ENCODE results near the gene DNASE1L2.
A peak's percentile ranks its signal among the peaks of the same experiment; 100 is the strongest.

Gene DNASE1L2

DNA sequence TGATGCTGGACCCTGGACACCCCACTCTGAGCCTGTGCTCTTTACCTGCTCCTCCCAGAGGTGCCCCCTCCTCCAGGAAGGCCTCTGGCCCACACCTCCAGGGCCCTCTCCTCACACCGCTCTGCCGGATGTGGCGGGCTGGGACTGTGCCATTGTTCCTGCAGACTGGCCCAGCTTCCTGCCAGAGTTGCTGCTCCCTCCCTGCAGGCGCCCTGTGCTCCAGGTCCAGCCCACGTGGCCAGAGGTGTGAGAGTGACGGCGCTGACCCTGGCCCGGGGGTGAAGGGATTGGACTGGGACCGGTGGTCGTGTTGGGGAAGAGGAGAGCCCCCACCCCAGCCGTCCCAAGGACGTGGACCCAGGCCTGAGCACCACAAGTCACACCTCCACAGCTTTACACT, 7.2 kb upstream of the DNASE1L2 start:
- no peak overlapping the region for H3K4me2 ChIP-seq (ENCODE audit: low read length)
- H3K4me1 ChIP-seq (ENCODE audit: control insufficient read depth, insufficient read depth, low read length), result peaks cover 40% of the 10 kb centered on the region
- H3K27me3 ChIP-seq (ENCODE audit: control insufficient read depth, insufficient read depth, low read length), result no peaks in the 10 kb centered on the region
- no peak overlapping the region for H3K4me3 ChIP-seq (ENCODE audit: low read length)
- no peak overlapping the region for H3K9ac ChIP-seq (ENCODE audit: low read depth, low read length)
- peaks cover 47% of the 10 kb centered on the region for H3K36me3 ChIP-seq (ENCODE audit: insufficient read depth, low read length)
- no peaks in the 10 kb centered on the region for H3K9me3 ChIP-seq (replicated peaks; ENCODE audit: low read length)

DNA sequence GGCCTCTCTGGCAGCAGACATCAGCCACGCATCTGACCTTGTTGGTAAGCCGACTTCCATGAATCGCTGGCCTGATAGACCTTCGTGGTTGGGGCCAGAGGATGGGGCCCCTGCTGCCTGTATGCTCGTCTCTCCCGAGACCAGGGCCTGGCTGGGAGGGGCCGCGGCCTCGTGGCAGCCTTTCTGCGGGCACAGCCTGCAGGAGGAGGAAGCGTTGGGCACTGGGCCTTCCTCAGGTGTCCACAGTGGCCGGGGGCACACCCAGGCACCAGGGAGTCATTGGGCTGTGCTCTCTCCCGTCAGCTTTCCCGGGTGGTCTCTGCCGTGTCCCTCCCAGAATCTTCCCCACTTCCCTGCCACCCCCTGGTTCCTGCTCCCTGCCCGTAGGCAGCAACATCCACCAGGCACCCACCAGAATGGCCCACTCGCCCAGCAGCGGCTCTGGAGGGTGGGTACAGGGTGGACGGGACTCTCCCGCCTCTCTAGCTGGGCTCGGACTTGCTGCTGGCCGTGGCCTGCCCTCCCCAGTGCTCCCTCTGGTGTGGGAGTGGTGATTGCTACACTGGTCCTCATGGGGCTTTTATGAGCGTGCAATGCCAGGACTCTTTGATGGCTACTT, 6.5 kb upstream of the DNASE1L2 start:
- peaks cover 51% of the 10 kb centered on the region for H3K36me3 ChIP-seq (ENCODE audit: insufficient read depth, low read length)
- H3K9me3 ChIP-seq (replicated peaks; ENCODE audit: low read length), result no peaks in the 10 kb centered on the region
- H3K4me3 ChIP-seq (ENCODE audit: low read length), result no peak overlapping the region
- peaks cover 33% of the 10 kb centered on the region for H3K4me1 ChIP-seq (ENCODE audit: control insufficient read depth, insufficient read depth, low read length)
- H3K4me2 ChIP-seq (ENCODE audit: low read length), result no peak overlapping the region
- H3K27me3 ChIP-seq (ENCODE audit: control insufficient read depth, insufficient read depth, low read length), result no peaks in the 10 kb centered on the region
- H3K9ac ChIP-seq (ENCODE audit: low read depth, low read length), result no peak overlapping the region

DNA sequence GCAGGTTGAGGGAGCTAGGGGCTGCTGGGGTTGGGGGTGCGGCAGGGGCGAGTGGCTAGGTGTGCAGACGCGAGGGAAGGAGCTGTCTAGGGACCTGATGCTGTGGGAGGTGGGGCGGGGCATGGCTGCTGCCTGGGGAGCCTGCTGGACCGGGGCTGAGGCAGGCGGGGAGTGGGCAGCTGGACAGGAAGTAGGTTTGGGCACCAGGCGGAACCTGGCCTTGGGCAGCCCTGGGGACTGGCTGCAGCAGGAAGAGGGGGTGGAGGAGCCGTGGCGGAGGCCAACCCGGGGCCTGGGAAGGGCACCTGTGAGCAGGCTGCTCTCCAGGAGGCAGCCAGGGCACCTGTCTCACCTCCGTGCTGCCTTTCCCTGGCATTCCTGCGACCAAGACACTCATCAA, 5.9 kb upstream of the DNASE1L2 start:
- Histone ChIP-seq H3K4me2 (ENCODE audit: low read length) (no peak overlapping the region), H3K36me3 (ENCODE audit: insufficient read depth, low read length) (peaks cover 58% of the 10 kb centered on the region), H3K4me1 (ENCODE audit: control insufficient read depth, insufficient read depth, low read length) (peaks cover 29% of the 10 kb centered on the region), H3K4me3 (ENCODE audit: low read length) (no peak overlapping the region), H3K9ac (ENCODE audit: low read depth, low read length) (peak overlapping the region; percentile 52), H3K27me3 (ENCODE audit: control insufficient read depth, insufficient read depth, low read length) (no peaks in the 10 kb centered on the region), H3K9me3 (replicated peaks; ENCODE audit: low read length) (no peaks in the 10 kb centered on the region)

DNA sequence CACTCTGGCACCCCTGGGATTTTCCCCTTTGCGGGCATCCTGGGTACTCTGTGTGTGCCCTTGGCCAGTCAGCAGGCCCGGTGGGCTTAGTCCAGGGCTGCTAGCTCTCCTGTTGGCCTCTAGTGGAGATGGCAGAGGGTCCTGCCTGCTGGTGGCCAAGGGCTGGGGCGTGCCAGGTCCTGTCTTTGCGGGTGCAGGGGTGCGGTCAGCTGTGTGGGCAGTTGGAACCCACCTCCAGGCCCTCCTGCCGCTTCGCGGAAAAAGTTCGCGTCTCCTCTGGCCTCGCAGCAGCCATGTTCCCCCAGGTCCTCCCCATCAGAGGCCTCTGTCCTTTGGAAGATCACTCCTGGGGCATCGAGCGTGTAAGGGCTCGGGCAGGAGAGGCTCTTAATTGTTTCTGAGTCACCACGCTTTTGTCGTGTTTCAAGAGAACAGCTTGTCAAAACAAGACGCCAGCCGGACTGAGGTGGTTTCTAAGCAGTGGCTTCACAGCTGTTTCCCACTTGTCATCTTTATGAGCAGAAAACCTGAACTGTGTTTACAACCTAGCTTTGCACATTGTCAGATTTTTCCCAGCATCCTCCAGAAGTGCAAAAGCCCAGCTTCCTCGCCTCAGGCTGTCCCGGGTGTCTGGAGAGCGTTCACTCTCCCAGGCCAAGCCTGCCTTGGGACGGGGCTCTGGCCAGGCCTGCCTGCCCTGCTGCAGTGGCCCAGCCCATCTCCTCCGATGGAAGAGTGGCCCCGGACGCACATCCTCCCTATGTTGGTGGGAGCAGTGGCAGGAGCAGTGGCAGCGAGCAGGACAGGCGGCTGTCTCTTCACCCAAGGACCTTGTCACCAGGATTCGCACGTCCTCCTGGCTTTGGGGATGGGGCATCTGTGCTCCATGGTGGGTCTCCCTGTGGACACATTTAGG, 5.0 kb upstream of the DNASE1L2 start:
- peaks cover 33% of the 10 kb centered on the region for H3K4me1 ChIP-seq (ENCODE audit: control insufficient read depth, insufficient read depth, low read length)
- H3K36me3 ChIP-seq (ENCODE audit: insufficient read depth, low read length), result peaks cover 65% of the 10 kb centered on the region
- no peak overlapping the region for H3K4me3 ChIP-seq (ENCODE audit: low read length)

DNA sequence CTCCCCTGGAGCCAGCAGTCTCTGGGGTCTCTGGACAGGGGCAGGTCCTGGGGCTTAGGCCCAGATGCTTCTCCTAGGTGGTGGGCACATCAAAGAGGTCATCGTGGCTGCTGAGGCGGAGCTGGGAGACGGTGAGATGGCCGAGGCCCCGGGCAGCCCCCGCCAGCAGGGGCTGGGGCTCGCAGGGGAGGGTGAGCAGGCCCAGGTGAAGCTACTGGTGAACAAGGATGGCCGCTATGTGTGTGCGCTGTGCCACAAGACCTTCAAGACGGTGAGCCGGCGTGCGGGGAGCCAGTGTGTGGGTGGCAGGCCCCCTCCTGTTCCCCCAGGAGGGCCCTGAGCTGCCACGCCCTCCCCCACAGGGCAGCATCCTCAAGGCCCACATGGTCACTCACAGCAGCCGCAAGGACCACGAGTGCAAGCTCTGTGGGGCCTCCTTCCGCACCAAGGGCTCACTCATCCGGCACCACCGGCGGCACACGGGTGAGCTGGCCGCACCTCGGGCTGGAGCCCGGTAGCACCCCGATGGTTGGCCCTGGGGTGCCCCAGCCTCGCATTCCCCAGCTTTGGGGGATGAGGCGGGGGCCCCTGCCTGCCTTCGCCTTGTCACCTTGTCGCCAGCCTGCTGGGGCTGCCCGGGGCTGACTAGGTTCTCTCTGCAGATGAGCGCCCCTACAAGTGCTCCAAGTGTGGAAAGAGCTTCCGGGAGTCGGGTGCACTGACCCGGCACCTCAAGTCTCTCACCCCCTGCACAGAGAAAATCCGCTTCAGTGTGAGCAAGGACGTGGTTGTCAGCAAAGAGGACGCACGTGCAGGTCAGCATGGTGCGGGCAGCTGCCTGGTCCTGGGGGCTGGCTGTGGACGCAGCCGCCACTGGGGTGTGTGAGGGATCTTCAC, 3.9 kb upstream of the DNASE1L2 start:
- H3K4me3 ChIP-seq (ENCODE audit: low read length), result no peak overlapping the region
- no peak overlapping the region for H3K9ac ChIP-seq (ENCODE audit: low read depth, low read length)
- no peak overlapping the region for H3K4me2 ChIP-seq (ENCODE audit: low read length)
- peaks cover 65% of the 10 kb centered on the region for H3K36me3 ChIP-seq (ENCODE audit: insufficient read depth, low read length)
- H3K9me3 ChIP-seq (replicated peaks; ENCODE audit: low read length), result no peaks in the 10 kb centered on the region
- peaks cover 35% of the 10 kb centered on the region for H3K4me1 ChIP-seq (ENCODE audit: control insufficient read depth, insufficient read depth, low read length)
- H3K27me3 ChIP-seq (ENCODE audit: control insufficient read depth, insufficient read depth, low read length), result no peaks in the 10 kb centered on the region

More for the DNA sequence above, 5.0 kb upstream of the DNASE1L2 start:
- peak overlapping the region; percentile 52 for H3K9ac ChIP-seq (ENCODE audit: low read depth, low read length)
- H3K9me3 ChIP-seq (replicated peaks; ENCODE audit: low read length), result no peaks in the 10 kb centered on the region
- H3K4me2 ChIP-seq (ENCODE audit: low read length), result no peak overlapping the region
- H3K27me3 ChIP-seq (ENCODE audit: control insufficient read depth, insufficient read depth, low read length), result no peaks in the 10 kb centered on the region

DNA sequence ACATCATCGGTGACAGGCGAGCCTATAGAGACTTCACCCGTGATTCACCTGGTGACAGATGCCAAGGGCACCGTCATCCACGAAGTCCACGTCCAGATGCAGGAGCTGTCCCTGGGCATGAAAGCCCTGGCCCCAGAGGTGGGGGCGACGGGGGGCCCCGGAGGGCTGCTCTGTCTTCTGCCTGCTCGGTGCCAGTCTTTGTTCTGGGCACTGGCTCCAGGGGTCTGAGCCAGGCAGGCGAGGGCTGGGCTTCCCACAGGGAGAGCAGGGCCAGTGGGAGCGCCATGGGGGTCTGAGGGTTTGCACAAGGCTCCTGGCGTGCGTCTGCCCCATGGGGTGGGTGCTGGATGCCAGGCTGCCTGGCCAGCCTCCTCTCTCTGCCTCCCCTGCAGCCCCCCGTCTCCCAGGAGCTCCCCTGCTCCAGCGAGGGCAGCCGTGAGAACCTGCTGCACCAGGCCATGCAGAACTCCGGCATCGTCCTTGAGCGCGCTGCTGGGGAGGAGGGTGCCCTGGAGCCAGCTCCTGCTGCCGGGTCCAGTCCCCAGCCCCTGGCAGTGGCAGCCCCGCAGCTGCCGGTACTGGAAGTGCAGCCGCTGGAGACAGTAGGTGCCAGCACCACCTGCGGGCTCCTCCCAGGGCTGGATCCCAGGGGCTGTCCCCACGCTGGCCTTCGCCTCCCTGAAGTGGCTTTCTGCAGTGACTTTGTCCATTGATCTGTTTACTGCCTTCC, 3.0 kb upstream of the DNASE1L2 start:
- Histone ChIP-seq H3K9me3 (replicated peaks; ENCODE audit: low read length) (no peaks in the 10 kb centered on the region), H3K36me3 (ENCODE audit: insufficient read depth, low read length) (peaks cover 65% of the 10 kb centered on the region), H3K4me3 (ENCODE audit: low read length) (no peak overlapping the region), H3K4me1 (ENCODE audit: control insufficient read depth, insufficient read depth, low read length) (peaks cover 35% of the 10 kb centered on the region), H3K4me2 (ENCODE audit: low read length) (no peak overlapping the region), H3K9ac (ENCODE audit: low read depth, low read length) (no peak overlapping the region), H3K27me3 (ENCODE audit: control insufficient read depth, insufficient read depth, low read length) (no peaks in the 10 kb centered on the region)

DNA sequence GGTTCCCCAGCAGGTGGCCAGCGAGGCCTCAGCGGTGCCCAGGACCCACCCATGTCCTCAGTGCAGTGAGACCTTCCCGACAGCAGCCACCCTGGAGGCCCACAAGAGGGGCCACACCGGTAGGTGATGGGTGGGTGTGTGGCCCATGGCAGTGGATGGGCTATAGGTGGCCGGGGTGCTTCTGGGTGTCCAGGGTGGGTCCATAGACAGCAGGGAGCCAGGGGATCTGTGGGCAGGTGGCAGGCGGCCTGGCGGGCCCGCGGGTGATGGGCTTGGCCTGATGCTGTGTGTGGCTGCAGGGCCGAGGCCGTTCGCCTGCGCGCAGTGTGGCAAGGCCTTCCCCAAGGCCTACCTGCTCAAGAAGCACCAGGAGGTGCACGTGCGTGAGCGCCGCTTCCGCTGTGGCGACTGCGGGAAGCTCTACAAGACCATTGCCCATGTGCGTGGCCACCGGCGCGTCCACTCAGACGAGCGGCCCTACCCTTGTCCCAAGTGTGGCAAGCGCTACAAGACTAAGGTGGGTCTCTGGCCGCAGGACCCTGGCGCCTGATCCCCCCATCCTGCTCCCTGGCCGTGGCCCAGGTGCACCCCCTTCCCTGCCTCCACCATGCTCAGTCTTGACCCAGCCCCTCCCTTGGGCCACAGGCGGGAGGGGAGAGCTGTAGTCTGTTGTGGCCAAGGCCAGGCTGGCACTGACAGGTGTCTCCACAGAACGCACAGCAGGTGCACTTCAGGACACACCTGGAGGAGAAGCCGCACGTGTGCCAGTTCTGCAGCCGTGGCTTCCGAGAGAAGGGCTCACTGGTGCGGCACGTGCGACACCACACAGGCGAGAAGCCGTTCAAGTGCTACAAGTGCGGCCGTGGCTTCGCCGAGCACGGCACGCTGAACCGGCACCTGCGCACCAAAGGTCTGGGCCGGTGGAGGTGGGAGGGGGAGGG, 2.1 kb upstream of the DNASE1L2 start:
- no peaks in the 10 kb centered on the region for H3K9me3 ChIP-seq (replicated peaks; ENCODE audit: low read length)
- H3K9ac ChIP-seq (ENCODE audit: low read depth, low read length), result no peak overlapping the region
- H3K27me3 ChIP-seq (ENCODE audit: control insufficient read depth, insufficient read depth, low read length), result no peaks in the 10 kb centered on the region
- H3K4me3 ChIP-seq (ENCODE audit: low read length), result no peak overlapping the region
- no peak overlapping the region for H3K4me2 ChIP-seq (ENCODE audit: low read length)
- peaks cover 66% of the 10 kb centered on the region for H3K36me3 ChIP-seq (ENCODE audit: insufficient read depth, low read length)
- peaks cover 36% of the 10 kb centered on the region for H3K4me1 ChIP-seq (ENCODE audit: control insufficient read depth, insufficient read depth, low read length)

DNA sequence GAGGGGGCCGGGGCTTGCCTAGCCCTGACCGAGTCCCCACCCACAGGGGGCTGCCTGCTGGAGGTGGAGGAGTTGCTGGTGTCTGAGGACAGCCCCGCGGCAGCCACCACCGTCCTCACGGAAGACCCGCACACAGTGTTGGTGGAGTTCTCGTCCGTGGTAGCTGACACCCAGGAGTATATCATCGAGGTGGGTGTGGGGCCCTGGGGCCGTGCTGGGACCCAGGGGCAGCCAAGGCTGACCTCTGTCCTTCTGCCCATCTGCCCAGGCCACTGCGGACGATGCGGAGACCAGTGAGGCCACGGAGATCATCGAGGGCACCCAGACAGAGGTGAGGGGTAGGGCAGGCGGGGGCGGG, 1.5 kb upstream of the DNASE1L2 start:
- Histone ChIP-seq H3K27me3 (ENCODE audit: control insufficient read depth, insufficient read depth, low read length) (no peaks in the 10 kb centered on the region), H3K4me1 (ENCODE audit: control insufficient read depth, insufficient read depth, low read length) (peaks cover 37% of the 10 kb centered on the region), H3K9me3 (replicated peaks; ENCODE audit: low read length) (no peaks in the 10 kb centered on the region), H3K4me2 (ENCODE audit: low read length) (no peak overlapping the region), H3K36me3 (ENCODE audit: insufficient read depth, low read length) (peaks cover 62% of the 10 kb centered on the region), H3K4me3 (ENCODE audit: low read length) (no peak overlapping the region), H3K9ac (ENCODE audit: low read depth, low read length) (no peak overlapping the region)

DNA sequence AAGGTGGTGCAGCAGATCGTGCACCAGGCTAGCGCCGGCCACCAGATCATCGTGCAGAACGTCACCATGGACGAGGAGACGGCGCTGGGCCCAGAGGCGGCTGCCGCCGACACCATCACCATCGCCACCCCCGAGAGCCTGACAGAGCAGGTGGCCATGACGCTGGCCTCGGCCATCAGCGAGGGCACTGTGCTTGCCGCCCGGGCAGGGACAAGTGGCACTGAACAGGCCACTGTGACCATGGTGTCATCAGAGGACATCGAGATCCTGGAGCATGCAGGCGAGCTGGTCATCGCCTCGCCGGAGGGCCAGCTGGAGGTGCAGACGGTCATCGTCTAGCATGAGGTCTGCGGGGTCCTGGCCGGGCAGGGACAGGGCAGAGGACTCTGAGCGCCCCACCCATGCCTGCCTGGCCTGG, 1.0 kb upstream of the DNASE1L2 start:
- peaks cover 59% of the 10 kb centered on the region for H3K36me3 ChIP-seq (ENCODE audit: insufficient read depth, low read length)
- no peaks in the 10 kb centered on the region for H3K27me3 ChIP-seq (ENCODE audit: control insufficient read depth, insufficient read depth, low read length)
- H3K4me1 ChIP-seq (ENCODE audit: control insufficient read depth, insufficient read depth, low read length), result peaks cover 37% of the 10 kb centered on the region
- no peak overlapping the region for H3K9ac ChIP-seq (ENCODE audit: low read depth, low read length)
- H3K4me3 ChIP-seq (ENCODE audit: low read length), result no peak overlapping the region
- H3K9me3 ChIP-seq (replicated peaks; ENCODE audit: low read length), result no peaks in the 10 kb centered on the region
- no peak overlapping the region for H3K4me2 ChIP-seq (ENCODE audit: low read length)

DNA sequence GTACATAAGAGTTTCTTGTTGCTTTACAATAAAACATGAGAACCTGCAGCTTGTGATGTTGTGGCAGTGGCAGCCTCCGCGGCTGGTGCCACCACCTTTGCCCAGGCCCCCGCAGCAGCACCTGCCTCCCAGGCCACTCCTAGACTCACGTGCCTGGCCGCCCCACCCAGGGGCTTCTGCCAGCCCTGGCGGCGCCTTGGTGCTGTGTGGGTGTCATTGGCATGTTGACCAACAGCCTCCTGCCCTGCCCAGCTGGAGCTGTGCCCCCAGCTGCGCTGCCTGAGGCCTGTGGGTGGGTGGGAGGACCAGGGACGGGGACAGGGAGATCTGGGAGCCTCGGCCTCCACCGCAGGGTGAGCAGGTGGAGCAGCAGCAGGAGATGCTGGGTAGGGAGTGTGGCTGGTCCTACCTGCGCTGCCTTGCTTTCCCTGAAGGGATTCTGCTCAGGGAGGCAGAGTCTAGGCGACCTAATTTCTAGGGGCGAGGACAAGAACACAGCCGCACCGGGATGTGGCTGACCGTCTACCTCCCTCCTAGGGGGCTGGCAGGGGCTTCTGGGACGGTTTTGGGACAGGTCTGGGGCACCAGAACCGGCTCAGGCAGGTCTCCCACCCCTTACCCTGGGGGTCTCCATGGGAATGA, 428 bp upstream of the DNASE1L2 start:
- H3K9ac ChIP-seq (ENCODE audit: low read depth, low read length), result no peak overlapping the region
- H3K4me1 ChIP-seq (ENCODE audit: control insufficient read depth, insufficient read depth, low read length), result peaks cover 33% of the 10 kb centered on the region
- no peaks in the 10 kb centered on the region for H3K9me3 ChIP-seq (replicated peaks; ENCODE audit: low read length)
- no peaks in the 10 kb centered on the region for H3K27me3 ChIP-seq (ENCODE audit: control insufficient read depth, insufficient read depth, low read length)
- H3K4me2 ChIP-seq (ENCODE audit: low read length), result peak overlapping the region; percentile 7
- H3K4me3 ChIP-seq (ENCODE audit: low read length), result no peak overlapping the region
- peaks cover 54% of the 10 kb centered on the region for H3K36me3 ChIP-seq (ENCODE audit: insufficient read depth, low read length)
